ENCODE data around the gene PROM1.

PROM1 gene

DNA sequence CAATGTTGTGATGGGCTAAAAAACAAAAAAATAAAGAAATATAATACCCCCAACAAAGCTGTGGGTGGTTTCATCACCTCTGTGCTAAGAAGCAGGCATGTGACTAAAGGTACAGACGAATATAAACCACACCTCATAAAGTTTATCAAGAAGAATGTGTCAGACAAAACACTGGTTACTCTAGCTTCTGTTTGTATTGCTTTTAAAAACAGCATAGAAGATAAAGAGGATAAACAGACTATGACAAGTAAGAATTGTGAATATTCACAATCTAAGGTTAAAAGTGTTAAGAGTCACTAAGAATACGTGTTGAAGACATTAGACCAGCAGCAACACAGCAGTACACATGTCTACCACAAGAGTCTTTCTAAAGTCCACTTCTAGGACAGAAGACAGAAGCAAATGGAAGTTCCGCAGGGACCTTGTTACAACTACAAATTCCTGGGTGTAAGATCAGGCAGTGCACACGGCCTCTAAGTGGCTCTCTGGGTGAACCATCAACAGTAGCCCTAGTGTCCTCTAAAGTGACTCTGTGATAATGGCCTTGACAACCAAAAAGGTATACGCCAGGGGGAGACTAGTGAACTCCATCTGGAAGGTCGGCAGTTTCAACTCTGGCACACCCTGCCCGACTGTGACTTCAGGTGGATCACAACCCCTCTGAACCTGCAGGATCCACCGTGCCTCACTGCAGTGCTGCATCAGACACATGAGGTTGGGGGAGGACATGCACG is 112.6 kb downstream of the PROM1 start:
- POLR2A ChIA-PET: no interaction called here
- CTCF ChIA-PET: interaction anchor here (0.8 kb wide), 1 partner anchor 89 kb away, joined by 5 read pairs; no protein-coding TSS in a partner anchor
- Histone ChIP-seq H3K4me3 (ENCODE audit: low read depth, low read length) (no peak overlapping the region), H3K9me3 (ENCODE audit: control insufficient read depth, insufficient read depth, low read depth, low read length) (no peaks in the 10 kb centered on the region), H3K4me1 (ENCODE audit: control insufficient read depth, insufficient read depth, low read length) (no peaks in the 10 kb centered on the region), H3K36me3 (ENCODE audit: control insufficient read depth in 2 of 2, insufficient read depth in 1 of 2, low read length in 2 of 2) (no peaks in the 10 kb centered on the region), H3K27ac (ENCODE audit: extremely low read depth, low read depth, low read length) (no peak overlapping the region)
- TF ChIP-seq, protein P1, sequence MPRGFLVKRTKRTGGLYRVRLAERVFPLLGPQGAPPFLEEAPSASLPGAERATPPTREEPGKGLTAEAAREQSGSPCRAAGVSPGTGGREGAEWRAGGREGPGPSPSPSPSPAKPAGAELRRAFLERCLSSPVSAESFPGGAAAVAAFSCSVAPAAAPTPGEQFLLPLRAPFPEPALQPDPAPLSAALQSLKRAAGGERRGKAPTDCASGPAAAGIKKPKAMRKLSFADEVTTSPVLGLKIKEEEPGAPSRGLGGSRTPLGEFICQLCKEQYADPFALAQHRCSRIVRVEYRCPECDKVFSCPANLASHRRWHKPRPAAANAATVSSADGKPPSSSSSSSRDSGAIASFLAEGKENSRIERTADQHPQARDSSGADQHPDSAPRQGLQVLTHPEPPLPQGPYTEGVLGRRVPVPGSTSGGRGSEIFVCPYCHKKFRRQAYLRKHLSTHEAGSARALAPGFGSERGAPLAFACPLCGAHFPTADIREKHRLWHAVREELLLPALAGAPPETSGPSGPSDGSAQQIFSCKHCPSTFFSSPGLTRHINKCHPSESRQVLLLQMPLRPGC (tag by site-specific recombination; IDR thresholded peaks at IDR 0.05): no peak
- TF ChIP-seq ZNF391 (tag by site-specific recombination; IDR thresholded peaks at IDR 0.05; ENCODE audit: borderline replicate concordance, low read depth): no peak
- TF ChIP-seq ZBTB10 (tag by site-specific recombination; IDR thresholded peaks at IDR 0.05): no peak
- TF ChIP-seq ZNF146 (tag by site-specific recombination; IDR thresholded peaks at IDR 0.05): no peak
- no peak for TF ChIP-seq GLIS1 (tag by site-specific recombination; IDR thresholded peaks at IDR 0.05)
- no peak for TF ChIP-seq KLF9 (tag by site-specific recombination; IDR thresholded peaks at IDR 0.05; ENCODE audit: low read depth)
- TF ChIP-seq ZNF692 (tag by site-specific recombination; IDR thresholded peaks at IDR 0.05): no peak
- no peak for TF ChIP-seq ZNF670 (tag by site-specific recombination; IDR thresholded peaks at IDR 0.05; ENCODE audit: low read depth)
- TF ChIP-seq ZNF530 (tag by site-specific recombination; IDR thresholded peaks at IDR 0.05; ENCODE audit: low read depth): no peak
- TF ChIP-seq ZNF140 (tag by site-specific recombination; IDR thresholded peaks at IDR 0.05): no peak
- no peak for TF ChIP-seq ZNF777 (tag by site-specific recombination; IDR thresholded peaks at IDR 0.05; ENCODE audit: borderline replicate concordance)

DNA sequence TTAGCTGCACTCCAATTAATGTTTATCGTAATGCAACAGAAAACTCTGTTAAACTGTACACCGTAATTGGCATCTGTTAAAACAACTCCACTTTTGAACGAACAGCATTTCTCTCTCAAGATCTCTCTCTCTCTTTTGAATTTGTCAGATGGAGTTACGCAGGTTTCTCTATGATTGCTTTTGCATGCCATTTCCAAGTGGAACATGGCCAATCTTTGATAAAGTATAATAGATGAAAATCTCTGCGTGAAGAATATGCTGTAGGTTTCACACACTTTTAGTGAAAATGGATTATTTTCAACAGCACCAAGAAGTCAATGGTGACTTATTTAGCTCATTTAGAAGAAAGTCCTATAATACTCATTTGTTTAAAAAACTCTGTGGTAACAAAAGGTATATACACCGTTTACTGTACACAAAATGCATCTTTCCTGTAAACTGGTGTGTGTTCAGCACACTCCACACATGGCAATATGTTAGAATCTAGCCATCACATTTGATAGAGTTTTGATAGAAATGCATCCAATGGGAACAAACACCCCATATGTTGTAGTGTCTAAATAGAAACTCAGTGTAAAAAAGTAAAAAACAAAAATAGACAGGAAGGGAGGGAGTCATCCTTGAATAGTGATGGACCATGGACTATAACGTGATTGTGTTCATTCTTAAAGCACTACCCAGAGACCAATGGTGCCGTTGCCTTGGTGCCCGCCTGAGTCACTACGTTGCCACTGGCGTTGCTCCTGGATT is 115.1 kb downstream of the PROM1 start:
- Histone ChIP-seq H3K9me3 (ENCODE audit: control insufficient read depth, insufficient read depth, low read depth, low read length) (no peaks in the 10 kb centered on the region), H3K4me3 (ENCODE audit: low read depth, low read length) (no peak overlapping the region), H3K27ac (ENCODE audit: extremely low read depth, low read depth, low read length) (no peak overlapping the region), H3K4me1 (ENCODE audit: control insufficient read depth, insufficient read depth, low read length) (no peaks in the 10 kb centered on the region), H3K36me3 (ENCODE audit: control insufficient read depth in 2 of 2, insufficient read depth in 1 of 2, low read length in 2 of 2) (no peaks in the 10 kb centered on the region)
- CTCF ChIA-PET: interaction anchor here (0.9 kb wide), 1 partner anchor 297 kb away, joined by 3 read pairs; no protein-coding TSS in a partner anchor
- POLR2A ChIA-PET: no interaction called here
- TF ChIP-seq ZNF513 (tag by site-specific recombination; IDR thresholded peaks at IDR 0.05) (no peak), ZNF274 (IDR thresholded peaks at IDR 0.05; ENCODE audit: low read length) (no peak), ZNF274 (tag by site-specific recombination; IDR thresholded peaks at IDR 0.05; ENCODE audit: borderline replicate concordance) (no peak), ZNF76 (tag by site-specific recombination; IDR thresholded peaks at IDR 0.05; ENCODE audit: borderline replicate concordance, low read depth) (no peak), ZNF660 (tag by site-specific recombination; IDR thresholded peaks at IDR 0.05) (no peak), BCL6B (tag by site-specific recombination; IDR thresholded peaks at IDR 0.05) (no peak), SETDB1 (IDR thresholded peaks at IDR 0.05; ENCODE audit: insufficient read length, low read length) (no peak), ZNF488 (tag by site-specific recombination; IDR thresholded peaks at IDR 0.05) (no peak)
